DOHH2 (cell line): ENCODE measurements around the gene MAP3K9.

Experiments used
- EZH2phosphoT487 ChIP-seq: fragments of 200-600 bp; sonication (generic); IDR thresholded peaks from 2 replicates; pipeline ENCODE4 v1.6.1; 2017; ENCODE audit warnings: borderline replicate concordance, mild to moderate bottlenecking, antibody characterized with exemption, low read length, moderate library complexity, mixed read lengths
- TF ChIP-seq, protein P1 (sequence below): fragments of 200-600 bp; sonication (generic); IDR thresholded peaks from one replicate; pipeline ENCODE4 v1.5.1; 2014; ENCODE audit warnings: antibody characterized with exemption, mild to moderate bottlenecking, low read depth, low read length; ENCODE audit not compliant: poor library complexity, severe bottlenecking

DNA sequence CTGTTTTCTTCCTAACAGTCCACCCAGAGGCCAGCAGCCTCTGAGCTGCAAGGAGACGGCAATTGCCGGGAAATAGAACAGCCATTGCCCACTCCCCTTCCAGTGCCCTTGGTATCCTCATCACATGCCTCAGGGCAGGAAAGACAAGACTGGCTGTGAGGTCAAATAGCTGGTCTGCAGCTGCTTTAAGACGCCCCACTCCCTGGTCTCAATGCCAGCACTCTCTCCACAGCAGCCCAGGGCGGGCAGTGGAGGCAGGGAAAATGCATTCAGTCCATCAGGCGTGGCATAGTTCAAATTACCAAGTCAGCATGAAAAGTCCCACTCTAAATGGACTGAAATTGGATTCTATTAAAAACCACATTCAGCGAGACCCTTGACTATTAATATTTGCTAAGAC, 132.0 kb downstream of the MAP3K9 start:
- TF ChIP-seq, protein P1, sequence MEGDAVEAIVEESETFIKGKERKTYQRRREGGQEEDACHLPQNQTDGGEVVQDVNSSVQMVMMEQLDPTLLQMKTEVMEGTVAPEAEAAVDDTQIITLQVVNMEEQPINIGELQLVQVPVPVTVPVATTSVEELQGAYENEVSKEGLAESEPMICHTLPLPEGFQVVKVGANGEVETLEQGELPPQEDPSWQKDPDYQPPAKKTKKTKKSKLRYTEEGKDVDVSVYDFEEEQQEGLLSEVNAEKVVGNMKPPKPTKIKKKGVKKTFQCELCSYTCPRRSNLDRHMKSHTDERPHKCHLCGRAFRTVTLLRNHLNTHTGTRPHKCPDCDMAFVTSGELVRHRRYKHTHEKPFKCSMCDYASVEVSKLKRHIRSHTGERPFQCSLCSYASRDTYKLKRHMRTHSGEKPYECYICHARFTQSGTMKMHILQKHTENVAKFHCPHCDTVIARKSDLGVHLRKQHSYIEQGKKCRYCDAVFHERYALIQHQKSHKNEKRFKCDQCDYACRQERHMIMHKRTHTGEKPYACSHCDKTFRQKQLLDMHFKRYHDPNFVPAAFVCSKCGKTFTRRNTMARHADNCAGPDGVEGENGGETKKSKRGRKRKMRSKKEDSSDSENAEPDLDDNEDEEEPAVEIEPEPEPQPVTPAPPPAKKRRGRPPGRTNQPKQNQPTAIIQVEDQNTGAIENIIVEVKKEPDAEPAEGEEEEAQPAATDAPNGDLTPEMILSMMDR = no peak
- no peak for TF ChIP-seq EZH2phosphoT487
